ENCODE measurements around the gene SPOCK3.

DNA sequence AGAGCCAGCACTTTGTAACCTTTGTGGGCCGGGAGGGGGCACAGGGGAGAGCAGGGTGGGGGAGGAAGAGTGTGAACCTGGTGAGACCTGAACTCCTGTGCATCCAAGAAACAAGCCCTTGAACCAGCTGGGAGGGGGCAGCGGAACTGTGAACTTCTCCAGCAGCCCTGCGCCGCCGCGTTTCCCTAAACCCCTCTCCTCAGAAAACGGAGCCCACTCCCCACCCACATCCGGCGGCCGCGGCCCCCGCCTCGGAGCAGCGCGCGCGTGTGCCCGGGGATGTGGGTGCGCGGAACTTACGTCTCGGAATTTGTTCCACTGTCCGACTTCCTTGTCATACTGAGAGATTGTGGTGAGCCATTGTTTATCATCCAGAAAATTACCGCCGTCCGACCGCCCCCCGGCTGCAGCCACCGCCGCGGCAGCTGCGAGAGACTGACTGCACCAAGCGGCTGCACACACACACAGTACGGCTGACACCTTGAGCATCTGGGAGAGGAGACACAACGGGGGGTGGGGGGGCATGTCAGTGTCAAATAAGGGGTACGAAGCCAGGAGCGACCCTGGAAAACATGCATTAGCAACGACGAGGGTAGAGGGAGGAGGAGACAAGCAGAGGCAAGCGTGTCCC is 494 bp downstream of the SPOCK3 start:
- TF ChIP-seq, protein P1, sequence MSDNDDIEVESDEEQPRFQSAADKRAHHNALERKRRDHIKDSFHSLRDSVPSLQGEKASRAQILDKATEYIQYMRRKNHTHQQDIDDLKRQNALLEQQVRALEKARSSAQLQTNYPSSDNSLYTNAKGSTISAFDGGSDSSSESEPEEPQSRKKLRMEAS (IDR thresholded peaks at IDR 0.05), result no peak
- TF ChIP-seq RAD21 (IDR thresholded peaks at IDR 0.05; ENCODE audit: low read depth) (no peak), CEBPB (IDR thresholded peaks at IDR 0.05) (no peak), EP300 (IDR thresholded peaks at IDR 0.05; ENCODE audit: borderline replicate concordance) (no peak), NFIC (IDR thresholded peaks at IDR 0.05) (no peak), YY1 (IDR thresholded peaks at IDR 0.05; ENCODE audit: low read depth) (no peak), TAF1 (IDR thresholded peaks at IDR 0.05; ENCODE audit: low read depth) (no peak), TCF12 (IDR thresholded peaks at IDR 0.05; ENCODE audit: low read depth) (no peak)
- TF ChIP-seq, protein P2, sequence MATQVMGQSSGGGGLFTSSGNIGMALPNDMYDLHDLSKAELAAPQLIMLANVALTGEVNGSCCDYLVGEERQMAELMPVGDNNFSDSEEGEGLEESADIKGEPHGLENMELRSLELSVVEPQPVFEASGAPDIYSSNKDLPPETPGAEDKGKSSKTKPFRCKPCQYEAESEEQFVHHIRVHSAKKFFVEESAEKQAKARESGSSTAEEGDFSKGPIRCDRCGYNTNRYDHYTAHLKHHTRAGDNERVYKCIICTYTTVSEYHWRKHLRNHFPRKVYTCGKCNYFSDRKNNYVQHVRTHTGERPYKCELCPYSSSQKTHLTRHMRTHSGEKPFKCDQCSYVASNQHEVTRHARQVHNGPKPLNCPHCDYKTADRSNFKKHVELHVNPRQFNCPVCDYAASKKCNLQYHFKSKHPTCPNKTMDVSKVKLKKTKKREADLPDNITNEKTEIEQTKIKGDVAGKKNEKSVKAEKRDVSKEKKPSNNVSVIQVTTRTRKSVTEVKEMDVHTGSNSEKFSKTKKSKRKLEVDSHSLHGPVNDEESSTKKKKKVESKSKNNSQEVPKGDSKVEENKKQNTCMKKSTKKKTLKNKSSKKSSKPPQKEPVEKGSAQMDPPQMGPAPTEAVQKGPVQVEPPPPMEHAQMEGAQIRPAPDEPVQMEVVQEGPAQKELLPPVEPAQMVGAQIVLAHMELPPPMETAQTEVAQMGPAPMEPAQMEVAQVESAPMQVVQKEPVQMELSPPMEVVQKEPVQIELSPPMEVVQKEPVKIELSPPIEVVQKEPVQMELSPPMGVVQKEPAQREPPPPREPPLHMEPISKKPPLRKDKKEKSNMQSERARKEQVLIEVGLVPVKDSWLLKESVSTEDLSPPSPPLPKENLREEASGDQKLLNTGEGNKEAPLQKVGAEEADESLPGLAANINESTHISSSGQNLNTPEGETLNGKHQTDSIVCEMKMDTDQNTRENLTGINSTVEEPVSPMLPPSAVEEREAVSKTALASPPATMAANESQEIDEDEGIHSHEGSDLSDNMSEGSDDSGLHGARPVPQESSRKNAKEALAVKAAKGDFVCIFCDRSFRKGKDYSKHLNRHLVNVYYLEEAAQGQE (IDR thresholded peaks at IDR 0.05; ENCODE audit: low read depth), result no peak
- TF ChIP-seq, protein P3, sequence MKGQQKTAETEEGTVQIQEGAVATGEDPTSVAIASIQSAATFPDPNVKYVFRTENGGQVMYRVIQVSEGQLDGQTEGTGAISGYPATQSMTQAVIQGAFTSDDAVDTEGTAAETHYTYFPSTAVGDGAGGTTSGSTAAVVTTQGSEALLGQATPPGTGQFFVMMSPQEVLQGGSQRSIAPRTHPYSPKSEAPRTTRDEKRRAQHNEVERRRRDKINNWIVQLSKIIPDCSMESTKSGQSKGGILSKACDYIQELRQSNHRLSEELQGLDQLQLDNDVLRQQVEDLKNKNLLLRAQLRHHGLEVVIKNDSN (IDR thresholded peaks at IDR 0.05), result no peak
